HG03460 (cell line): ENCODE data around the gene MRPL24.
"Not testable (repeated sequence)": the region's sequence is repeated elsewhere in the genome, so short reads cannot be mapped to it uniquely, and the experiment has no call there.

Experiments used
- ATAC-seq: cut with Tn5 transposase; IDR thresholded peaks from one replicate; pipeline ENCODE4 v1.9.1; 2021; ENCODE audit not compliant: unreplicated experiment

The MRPL24 gene

GRCh38 chr1:156760092-156760795, 19.4 kb upstream of the MRPL24 start:
- ATAC-seq, result no peak

- not testable (repeated sequence) for ATAC-seq
These were observed 16.8 kb upstream of the MRPL24 start for GRCh38 chr1:156757572-156758253.

DNA sequence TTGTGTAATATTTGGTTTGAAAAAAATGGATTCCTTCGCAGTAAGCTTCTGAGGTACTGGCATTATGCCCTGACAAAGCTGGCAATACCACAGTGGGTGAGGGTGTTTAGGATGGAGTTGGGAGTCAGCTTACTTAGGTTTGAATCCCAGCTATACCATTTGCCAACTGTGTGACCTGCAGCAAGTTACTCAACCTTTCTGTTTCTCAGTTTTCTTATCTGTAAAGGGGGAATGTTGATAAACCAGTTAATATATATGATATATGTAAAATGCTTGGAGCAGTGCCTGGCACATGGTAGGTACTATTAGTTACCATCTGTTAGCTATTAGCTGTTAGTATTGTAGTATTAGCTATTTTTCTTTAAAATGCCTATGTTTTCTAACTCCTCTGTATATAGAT, 15.5 kb upstream of the MRPL24 start:
- no peak for ATAC-seq

DNA sequence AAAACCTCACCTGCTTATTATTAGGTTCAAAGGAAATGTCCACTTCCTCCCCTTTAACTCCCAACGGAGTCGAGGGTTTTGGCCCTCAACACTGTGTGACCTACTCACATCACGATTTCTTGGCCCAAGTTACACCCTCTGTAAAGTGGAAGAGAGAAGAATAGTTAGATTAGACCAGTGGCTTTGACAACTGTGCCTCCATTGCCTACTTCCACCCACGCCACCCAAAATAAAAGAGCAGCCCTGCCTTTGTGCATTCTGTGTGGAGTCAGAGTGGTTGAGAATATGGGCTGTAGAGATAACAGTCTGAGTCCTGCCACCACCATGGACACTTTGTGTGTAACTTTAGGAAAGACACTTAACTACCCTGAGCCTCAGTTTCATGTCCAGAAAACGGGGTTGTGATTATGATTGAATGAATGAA, 14.7 kb upstream of the MRPL24 start:
- no peak for ATAC-seq

GRCh38 chr1:156754219-156754618, 13.3 kb upstream of the MRPL24 start:
- no peak for ATAC-seq

GRCh38 chr1:156752843-156753482, 12.1 kb upstream of the MRPL24 start:
- ATAC-seq, result no peak

DNA sequence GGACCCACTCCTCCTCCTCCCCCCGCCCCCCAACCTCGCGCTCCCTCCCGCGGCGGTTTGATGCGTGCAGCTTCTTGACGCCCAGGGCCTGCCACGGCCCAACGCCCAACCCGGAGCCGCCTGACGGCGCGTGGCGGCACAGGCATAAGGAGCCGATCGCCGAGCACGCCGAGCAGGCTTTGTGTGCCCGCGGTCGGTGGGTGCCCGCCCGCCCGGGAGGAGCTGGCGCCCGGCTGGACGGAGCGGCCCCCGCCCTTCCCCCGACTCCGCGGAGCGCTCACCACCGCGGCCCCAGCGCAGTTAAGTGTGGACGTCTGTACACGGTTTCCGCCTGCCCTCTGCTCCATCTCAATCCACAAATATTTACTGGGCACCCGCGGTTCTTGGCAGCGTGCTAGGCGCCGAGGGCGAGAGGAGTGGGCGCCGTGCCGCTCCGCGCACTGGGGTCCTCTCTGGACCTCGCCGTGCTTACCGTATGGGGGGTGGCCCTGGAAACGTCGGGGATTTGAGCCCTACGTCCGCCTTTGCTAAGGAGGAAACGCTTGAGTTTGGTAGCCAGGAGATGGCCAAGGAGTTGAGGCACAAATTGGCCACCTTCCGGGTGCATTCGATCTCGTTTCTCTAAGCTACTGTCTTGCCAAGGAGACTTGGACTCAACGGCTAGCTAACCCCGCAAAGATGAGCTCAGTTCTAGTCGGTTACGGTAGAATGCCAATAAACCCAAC, 11.0 kb upstream of the MRPL24 start:
- ATAC-seq, result peak; percentile 58

DNA sequence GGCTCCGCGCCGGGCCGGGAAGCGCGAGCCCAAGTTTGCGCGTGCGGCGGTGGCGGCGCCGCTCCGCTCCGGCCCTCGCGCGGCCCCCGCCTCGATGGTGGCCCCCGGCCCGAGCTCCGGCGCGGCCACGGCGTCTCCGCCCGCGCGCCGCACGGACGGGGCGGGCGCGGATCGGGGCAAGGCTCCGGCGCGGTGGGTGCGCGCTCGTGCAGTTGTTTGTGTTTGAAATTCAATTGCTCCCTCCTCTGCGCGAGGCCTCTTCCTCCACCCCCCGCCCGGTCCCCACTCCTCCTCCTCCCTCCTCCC, 10.5 kb upstream of the MRPL24 start, which contains the start of gene HDGF:
Gene HDGF, minus strand, starts transcription at position 225 of the 306 bp plus-strand sequence. CDS start 246 bp downstream, outside the sequence.
- no peak for ATAC-seq

- peak; percentile 20 for ATAC-seq
These were observed 10.0 kb upstream of the MRPL24 start for GRCh38 chr1:156750711-156751450.

- ATAC-seq, result no peak
These were observed 9.3 kb upstream of the MRPL24 start for GRCh38 chr1:156750191-156750672.

GRCh38 chr1:156749419-156750118, 8.7 kb upstream of the MRPL24 start:
- ATAC-seq, result no peak

- no peak for ATAC-seq
These were observed 8.0 kb upstream of the MRPL24 start for GRCh38 chr1:156748670-156749418.

GRCh38 chr1:156747742-156748669, 7.1 kb upstream of the MRPL24 start:
- ATAC-seq, result no peak

GRCh38 chr1:156746728-156747631, 6.1 kb upstream of the MRPL24 start:
- no peak for ATAC-seq

GRCh38 chr1:156746406-156746727, 5.5 kb upstream of the MRPL24 start:
- no peak for ATAC-seq

GRCh38 chr1:156745881-156746280, 5.0 kb upstream of the MRPL24 start:
- no peak for ATAC-seq

GRCh38 chr1:156744786-156745419, 4.0 kb upstream of the MRPL24 start:
- no peak for ATAC-seq
